HepG2 (cell line): Measurements from ENCODE around the gene ENKUR. TPM values are rescaled to one million over a fixed set of nuclear protein-coding genes. Genes with fewer than 3 reads are reported as not detected.

Experiments used
- ATAC-seq: fragments of 200-7000 bp; cut with Tn5 transposase; 3 replicates; pipeline ENCODE4 v1.9.1; 2020; ENCODE audit warnings: mild to moderate bottlenecking, moderate library complexity
- BruUV-seq: library from RNA; stranded (reverse); fragments of 400-500 nt; replicated peaks from 2 replicates; lab custom pipeline; 2021; lab: Mats Ljungman, UMichigan
- CTCF ChIA-PET: fragments of 300-600 bp; formaldehyde crosslinking; extraction: SDS; loops from one replicate; lab custom pipeline; 2021; ENCODE audit warnings: low total read pairs, inconsistent platforms, low intra/inter-chr PET ratio; lab: Yijun Ruan, JAX
- POLR2A ChIA-PET: fragments of 350-600 bp; sonication (Branson Sonifier 250); formaldehyde crosslinking; loops from one replicate; lab custom pipeline; 2020; ENCODE audit warnings: antibody characterized with exemption, inconsistent platforms; lab: Yijun Ruan, JAX
- DNase-seq: peaks from one replicate; pipeline ENCODE4 v3.0.0-alpha.2; 2015; ENCODE audit warnings: low spot score
- FAIRE-seq: peaks from 3 replicates; lab custom pipeline; 2011; peaks lifted over from hg19 to GRCh38; lab: Jason Lieb, UNC
- H2AFZ ChIP-seq: one replicate; pipeline ENCODE4 v1.6.1; 2011; ENCODE audit warnings: low read length, inconsistent platforms
- H3K27ac ChIP-seq: fragments of 300-600 bp; 3 replicates; pipeline ENCODE4 v1.8.0; 2011; ENCODE audit warnings: mixed run types, mild to moderate bottlenecking, mixed read lengths, low read length, inconsistent platforms; ENCODE audit not compliant: insufficient read depth; ENCODE audit errors: extremely low read length
- H3K27me3 ChIP-seq, 2 experiments: fragments of 200-600 bp in 1 of 2; 2 replicates in 1 of 2; 3 replicates in 1 of 2; pipeline versions ENCODE4 v1.6.0 to v1.8.0; 2011; ENCODE audit warnings: low read length in 2 of 2, mild to moderate bottlenecking in 2 of 2, moderate library complexity in 2 of 2, inconsistent platforms in 1 of 2; ENCODE audit not compliant: insufficient read depth in 2 of 2, control insufficient read depth in 1 of 2
- H3K36me3 ChIP-seq, 2 experiments: fragments of 200-600 bp in 1 of 2; replicated peaks in 1 of 2; 2 replicates in 1 of 2; 3 replicates in 1 of 2; pipeline versions ENCODE4 v1.5.1 to v1.8.0; 2011; ENCODE audit warnings: low read length in 2 of 2, inconsistent platforms in 1 of 2; ENCODE audit not compliant: insufficient read depth in 2 of 2, control insufficient read depth in 1 of 2
- H3K4me1 ChIP-seq: 2 replicates; pipeline ENCODE4 v1.5.1; 2012; ENCODE audit warnings: low read length, inconsistent platforms; ENCODE audit not compliant: insufficient read depth
- H3K4me2 ChIP-seq: 2 replicates; pipeline ENCODE4 v1.6.0; 2011; ENCODE audit warnings: low read depth, low read length, inconsistent platforms
- H3K4me3 ChIP-seq, 3 experiments: fragments of 200-600 bp in 1 of 3; sonication (generic), shearing (Covaris generic) in 1 of 3; replicated peaks in 1 of 3; 2 replicates each; pipeline ENCODE4 v1.5.1; 2011 to 2016; ENCODE audit warnings: low read length in 3 of 3, inconsistent platforms in 2 of 3, low read depth in 2 of 3, mild to moderate bottlenecking in 2 of 3, control low read depth in 1 of 3, mixed read lengths in 1 of 3; ENCODE audit not compliant: insufficient read depth in 1 of 3
- H3K79me2 ChIP-seq: one replicate; pipeline ENCODE4 v1.6.1; 2011; ENCODE audit warnings: low read length, inconsistent platforms; ENCODE audit not compliant: insufficient read depth
- H3K9ac ChIP-seq: 2 replicates; pipeline ENCODE4 v1.6.0; 2011; ENCODE audit warnings: mild to moderate bottlenecking, low read depth, low read length, inconsistent platforms; ENCODE audit not compliant: insufficient read depth
- H3K9me3 ChIP-seq: 2 replicates; pipeline ENCODE4 v1.5.1; 2012; ENCODE audit warnings: mild to moderate bottlenecking, low read length
- H4K20me1 ChIP-seq: 2 replicates; pipeline ENCODE4 v1.6.0; 2011; ENCODE audit warnings: inconsistent platforms, mild to moderate bottlenecking, low read length, moderate library complexity; ENCODE audit not compliant: insufficient read depth
- HMG20B ChIP-seq: conservative IDR thresholded peaks from 2 replicates; pipeline ENCODE4 v1.6.1; 2016; ENCODE audit warnings: missing genetic modification reagents, missing compliant biosample characterization
- HNRNPUL1 ChIP-seq: fragments of 200-400 bp; formaldehyde crosslinking; IDR thresholded peaks from 2 replicates; pipeline ENCODE4 v1.6.1; 2017; ENCODE audit warnings: low read depth, mild to moderate bottlenecking, low read length, moderate library complexity
- TBX2 ChIP-seq: sonication (generic); formaldehyde crosslinking; IDR thresholded peaks from 2 replicates; pipeline ENCODE4 v1.5.0; 2020; ENCODE audit warnings: missing genetic modification reagents, mild to moderate bottlenecking, borderline replicate concordance
- TCF7L2 ChIP-seq: IDR thresholded peaks from 2 replicates; pipeline ENCODE4 v1.6.1; 2011; ENCODE audit warnings: mild to moderate bottlenecking, low read depth, low read length, moderate library complexity
- ZSCAN29 ChIP-seq: sonication (generic); formaldehyde crosslinking; conservative IDR thresholded peaks from 2 replicates; pipeline ENCODE4 v1.4.0; 2020; ENCODE audit warnings: mild to moderate bottlenecking, missing genetic modification reagents
- WGBS: methylation state at CpG from one replicate; pipeline ENCODE4 v1.1.6; 2017; ENCODE audit warnings: low lambda C conversion rate; 5-methylcytosine and 5-hydroxymethylcytosine counted together
- in situ Hi-C: cut with HindIII; loops from 2 replicates; pipeline ENCODE4 v1.10.0; 2017; ENCODE audit warnings: low pct_unique_long_range_greater_than_20kb; ENCODE audit not compliant: extremely low pct_ligation_motif_present
- intact Hi-C: fragments of 100-400 bp; cut with micrococcal nuclease; formaldehyde crosslinking; loops from one replicate; pipeline ENCODE4 v1.10.0; 2022; ENCODE audit not compliant: unreplicated experiment
- polyA plus RNA-seq, 8 experiments: library from polyadenylated mRNA; depleted of rRNA in 3 of 8; stranded (reverse) in 7 of 8; unstranded in 1 of 8; fragments of >200 nt; fragmentation: Illumina TruSeq in 4 of 8; extraction: Trizol in 4 of 8; gene quantifications; 2 replicates each; pipeline versions ENCODE4 v1.2.1 to v1.2.3, GENCODE V29; 2011 to 2016; ENCODE audit warnings: low read depth in 4 of 8, missing spikeins in 1 of 8, mixed read lengths in 1 of 8; ENCODE audit not compliant: insufficient read depth in 1 of 8
- total RNA-seq, 5 experiments: library from RNA; depleted of rRNA; stranded (reverse); fragments of >200 nt; fragmentation: Illumina TruSeq; extraction: Trizol; gene quantifications; 2 replicates each; pipeline ENCODE4 v1.2.3, GENCODE V29; 2016; ENCODE audit warnings: low read depth in 1 of 5
- TF ChIP-seq, protein P1 (sequence below): sonication (generic); formaldehyde crosslinking; IDR thresholded peaks from 2 replicates; pipeline ENCODE4 v1.4.0; 2020; ENCODE audit warnings: missing genetic modification reagents, borderline replicate concordance
- TF ChIP-seq, protein P2 (sequence below), 2 experiments: sonication (generic) in 1 of 2; formaldehyde crosslinking in 1 of 2; IDR thresholded peaks; 2 replicates each; pipeline versions ENCODE4 v1.4.0 to v1.6.1; 2016 to 2020; ENCODE audit warnings: borderline replicate concordance in 1 of 2, low read depth in 1 of 2, mild to moderate bottlenecking in 1 of 2, missing genetic modification reagents in 1 of 2

Gene ENKUR
- total and polyA plus RNA-seq, 2 of the 13 experiments (the other 11 are each of a cell fraction or from before 2014, with no cell fraction given), result 0.15 TPM

DNA sequence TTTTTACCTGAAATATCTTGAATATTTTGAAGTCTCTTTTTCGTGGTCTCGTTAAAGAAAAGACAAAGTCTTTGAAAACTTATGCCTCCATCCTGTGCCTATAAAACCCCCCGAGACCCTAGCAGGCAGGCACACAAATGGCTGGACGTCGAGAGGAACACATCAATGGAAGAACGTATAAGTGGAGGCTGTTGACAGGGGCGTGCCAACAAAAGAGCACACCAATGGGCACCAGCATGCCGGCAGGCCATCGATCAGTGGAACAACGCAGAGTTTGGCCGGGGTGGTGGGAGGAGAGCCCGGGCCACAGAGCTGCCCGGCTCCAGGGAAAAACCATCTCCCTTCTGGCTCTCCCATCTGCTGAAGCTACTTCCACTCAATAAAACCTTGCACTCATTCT lies 24.7 kb downstream of the ENKUR start:
- WGBS, result 56% methylated on average over 8 of the region's 13 CpGs
- H3K4me3 ChIP-seq, result no peak overlapping the region
- no peaks in the 10 kb centered on the region for H4K20me1 ChIP-seq
- no peaks in the 10 kb centered on the region for H3K9me3 ChIP-seq
- ATAC-seq, result no peak
- H3K4me1 ChIP-seq, result no peaks in the 10 kb centered on the region
- no peak overlapping the region for H3K9ac ChIP-seq
- H2AFZ ChIP-seq, result no peak overlapping the region
- no peak overlapping the region for H3K27ac ChIP-seq
- H3K36me3 ChIP-seq, result no peaks in the 10 kb centered on the region
- BruUV-seq, result no TSS peak
- peaks cover 0 to 1% of the 10 kb centered on the region in 2 experiments; a peak in 4 of 5 replicates for H3K27me3 ChIP-seq
- H3K4me2 ChIP-seq, result no peak overlapping the region
- no peak for FAIRE-seq
- no peak for TF ChIP-seq HNRNPUL1
- POLR2A ChIA-PET, result no interaction called here
- intact Hi-C loops (loop anchor here (5.0 kb wide), 1 partner anchor 349 kb away; no protein-coding TSS in a partner anchor), in situ Hi-C loops (loop anchor here (25.0 kb wide), 1 partner anchor 354 kb away; no protein-coding TSS in a partner anchor)
- no peak for DNase-seq
- no peaks in the 10 kb centered on the region for H3K79me2 ChIP-seq
- CTCF ChIA-PET, result no interaction called here

DNA sequence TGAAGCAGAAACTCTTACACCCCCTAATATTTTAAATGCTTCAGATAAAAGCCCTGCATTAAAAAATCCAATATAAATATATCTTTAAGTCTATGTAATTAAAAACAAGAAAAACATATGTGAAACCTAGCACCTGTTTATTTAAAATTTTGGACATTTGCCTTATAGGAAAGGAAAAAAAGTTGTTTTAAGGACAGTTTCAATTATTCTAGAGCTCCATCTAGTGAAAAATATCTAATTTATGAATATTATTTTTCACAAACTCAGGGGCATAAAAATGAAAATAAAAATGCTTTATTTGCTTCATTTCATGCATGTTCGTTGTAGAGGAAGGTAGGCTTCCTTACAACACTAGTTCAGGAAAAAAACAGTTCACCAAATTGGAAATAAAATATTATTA lies 26.1 kb downstream of the ENKUR start:
- peaks cover 0 to 1% of the 10 kb centered on the region in 2 experiments; a peak in 4 of 5 replicates for H3K27me3 ChIP-seq
- no peaks in the 10 kb centered on the region for H4K20me1 ChIP-seq
- H3K27ac ChIP-seq, result no peak overlapping the region
- H2AFZ ChIP-seq, result no peak overlapping the region
- H3K79me2 ChIP-seq, result no peaks in the 10 kb centered on the region
- H3K9ac ChIP-seq, result no peak overlapping the region
- ATAC-seq (no peak), DNase-seq (no peak), FAIRE-seq (no peak)
- BruUV-seq, result no TSS peak
- no peaks in the 10 kb centered on the region for H3K4me1 ChIP-seq
- in situ Hi-C loops (loop anchor here (25.0 kb wide), 1 partner anchor 353 kb away; no protein-coding TSS in a partner anchor), intact Hi-C loops (loop anchor here (5.0 kb wide), 1 partner anchor 348 kb away; no protein-coding TSS in a partner anchor)
- no peaks in the 10 kb centered on the region for H3K36me3 ChIP-seq
- TF ChIP-seq TBX2, result no peak
- no peak for TF ChIP-seq ZSCAN29 (CRISPR knock-in tag)
- TF ChIP-seq, protein P1, sequence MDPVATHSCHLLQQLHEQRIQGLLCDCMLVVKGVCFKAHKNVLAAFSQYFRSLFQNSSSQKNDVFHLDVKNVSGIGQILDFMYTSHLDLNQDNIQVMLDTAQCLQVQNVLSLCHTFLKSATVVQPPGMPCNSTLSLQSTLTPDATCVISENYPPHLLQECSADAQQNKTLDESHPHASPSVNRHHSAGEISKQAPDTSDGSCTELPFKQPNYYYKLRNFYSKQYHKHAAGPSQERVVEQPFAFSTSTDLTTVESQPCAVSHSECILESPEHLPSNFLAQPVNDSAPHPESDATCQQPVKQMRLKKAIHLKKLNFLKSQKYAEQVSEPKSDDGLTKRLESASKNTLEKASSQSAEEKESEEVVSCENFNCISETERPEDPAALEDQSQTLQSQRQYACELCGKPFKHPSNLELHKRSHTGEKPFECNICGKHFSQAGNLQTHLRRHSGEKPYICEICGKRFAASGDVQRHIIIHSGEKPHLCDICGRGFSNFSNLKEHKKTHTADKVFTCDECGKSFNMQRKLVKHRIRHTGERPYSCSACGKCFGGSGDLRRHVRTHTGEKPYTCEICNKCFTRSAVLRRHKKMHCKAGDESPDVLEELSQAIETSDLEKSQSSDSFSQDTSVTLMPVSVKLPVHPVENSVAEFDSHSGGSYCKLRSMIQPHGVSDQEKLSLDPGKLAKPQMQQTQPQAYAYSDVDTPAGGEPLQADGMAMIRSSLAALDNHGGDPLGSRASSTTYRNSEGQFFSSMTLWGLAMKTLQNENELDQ (CRISPR knock-in tag), result no peak
- no peak for TF ChIP-seq TCF7L2
- TF ChIP-seq, protein P2, sequence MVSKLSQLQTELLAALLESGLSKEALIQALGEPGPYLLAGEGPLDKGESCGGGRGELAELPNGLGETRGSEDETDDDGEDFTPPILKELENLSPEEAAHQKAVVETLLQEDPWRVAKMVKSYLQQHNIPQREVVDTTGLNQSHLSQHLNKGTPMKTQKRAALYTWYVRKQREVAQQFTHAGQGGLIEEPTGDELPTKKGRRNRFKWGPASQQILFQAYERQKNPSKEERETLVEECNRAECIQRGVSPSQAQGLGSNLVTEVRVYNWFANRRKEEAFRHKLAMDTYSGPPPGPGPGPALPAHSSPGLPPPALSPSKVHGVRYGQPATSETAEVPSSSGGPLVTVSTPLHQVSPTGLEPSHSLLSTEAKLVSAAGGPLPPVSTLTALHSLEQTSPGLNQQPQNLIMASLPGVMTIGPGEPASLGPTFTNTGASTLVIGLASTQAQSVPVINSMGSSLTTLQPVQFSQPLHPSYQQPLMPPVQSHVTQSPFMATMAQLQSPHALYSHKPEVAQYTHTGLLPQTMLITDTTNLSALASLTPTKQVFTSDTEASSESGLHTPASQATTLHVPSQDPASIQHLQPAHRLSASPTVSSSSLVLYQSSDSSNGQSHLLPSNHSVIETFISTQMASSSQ (IDR thresholded peaks at IDR 0.05; ENCODE audit: low read depth), result no peak
- TF ChIP-seq, protein P2 (CRISPR knock-in tag; IDR thresholded peaks at IDR 0.05; ENCODE audit: borderline replicate concordance), result no peak
- no peak for TF ChIP-seq HMG20B (CRISPR knock-in tag)
- no peaks in the 10 kb centered on the region for H3K9me3 ChIP-seq
- ChIA-PET POLR2A (no interaction called here), CTCF (no interaction called here)
- no peak overlapping the region for H3K4me3 ChIP-seq
- no peak overlapping the region for H3K4me2 ChIP-seq
- WGBS, result 2% methylated on average over 1 of the region's 1 CpG
